ENCODE results near the gene NAPSA.

GRCh38 chr19:50322234-50322633, 43.2 kb downstream of the NAPSA start:
- no peak for TF ChIP-seq BCLAF1 (IDR thresholded peaks at IDR 0.05)
- no peak for TF ChIP-seq CTCF (IDR thresholded peaks at IDR 0.05 in 2 of 3, conservative IDR thresholded peaks at IDR 0.05 in 1 of 3; ENCODE audit: control insufficient read depth in 2 of 3, extremely low read depth in 1 of 3, insufficient read depth in 1 of 3, low read depth in 3 of 3, low read length in 3 of 3)
- TF ChIP-seq MXI1 (IDR thresholded peaks at IDR 0.05; ENCODE audit: low read depth, low read length) = no peak
- no peak for TF ChIP-seq EZH2 (IDR thresholded peaks at IDR 0.05; ENCODE audit: borderline replicate concordance, control insufficient read depth, low read depth, low read length)
- no peak for TF ChIP-seq EGR1 (IDR thresholded peaks at IDR 0.05; ENCODE audit: borderline replicate concordance in 1 of 2, low read depth in 2 of 2, low read length in 2 of 2)
- no peak for TF ChIP-seq MTA2 (IDR thresholded peaks at IDR 0.05; ENCODE audit: low read depth)
- no peak for TF ChIP-seq MAX (IDR thresholded peaks at IDR 0.05; ENCODE audit: low read depth, low read length)
- no peak for TF ChIP-seq RUNX3 (IDR thresholded peaks at IDR 0.05; ENCODE audit: low read length)
- TF ChIP-seq POLR2A (IDR thresholded peaks at IDR 0.05; ENCODE audit: low read depth, low read length) = no peak
- no peak for TF ChIP-seq YY1 (IDR thresholded peaks at IDR 0.05; ENCODE audit: low read depth, low read length)
- no peak for TF ChIP-seq ATF7 (IDR thresholded peaks at IDR 0.05; ENCODE audit: low read depth)
- no peak for TF ChIP-seq ZNF207 (IDR thresholded peaks at IDR 0.05; ENCODE audit: borderline replicate concordance)
- no peak for TF ChIP-seq JUND (IDR thresholded peaks at IDR 0.05; ENCODE audit: low read depth, low read length)

All from GM12878 (cell line).